DMS153 (cell line): ENCODE data around the gene TMEM203.

ENCODE experiments used
- DNase-seq: peaks from one replicate; lab custom pipeline; 2025; lab: John Stamatoyannopoulos, UW

Gene TMEM203

DNA sequence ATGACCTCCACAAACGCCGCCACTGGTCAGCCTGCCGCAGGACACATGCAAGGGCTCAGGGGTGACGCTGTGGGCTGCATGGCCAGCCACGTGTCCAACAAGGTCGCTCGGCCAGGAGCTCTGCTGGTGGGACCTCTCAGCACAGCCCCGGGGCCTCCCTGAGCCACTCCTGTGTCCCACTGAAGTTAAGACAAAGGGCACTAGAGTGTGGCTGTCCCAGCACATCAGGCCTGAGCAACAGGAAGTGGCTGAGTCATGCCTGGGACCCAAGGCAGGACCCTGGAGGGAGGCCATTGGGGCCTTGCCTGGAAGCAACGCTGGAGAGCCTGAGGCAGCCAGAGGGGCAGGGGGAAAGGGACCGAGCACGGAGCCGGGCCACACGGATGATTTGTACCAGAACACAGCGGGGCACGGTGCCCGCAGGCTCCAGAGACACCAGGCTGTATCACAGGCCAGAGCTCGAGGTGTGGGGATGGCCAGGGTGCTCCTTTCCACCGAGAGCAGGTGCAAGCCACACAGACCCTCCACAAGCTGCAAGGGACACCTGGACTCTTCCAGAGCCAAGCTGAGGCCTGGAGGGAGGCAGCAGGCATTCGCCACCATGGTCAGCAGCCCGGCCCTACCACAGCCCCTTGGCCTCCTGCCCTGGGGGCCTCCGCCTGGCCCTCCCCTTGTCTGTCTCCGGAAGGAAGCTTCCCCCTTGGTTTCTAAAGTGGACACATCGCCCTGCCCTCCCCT is 27.1 kb downstream of the TMEM203 start:
- DNase-seq = no peak

DNA sequence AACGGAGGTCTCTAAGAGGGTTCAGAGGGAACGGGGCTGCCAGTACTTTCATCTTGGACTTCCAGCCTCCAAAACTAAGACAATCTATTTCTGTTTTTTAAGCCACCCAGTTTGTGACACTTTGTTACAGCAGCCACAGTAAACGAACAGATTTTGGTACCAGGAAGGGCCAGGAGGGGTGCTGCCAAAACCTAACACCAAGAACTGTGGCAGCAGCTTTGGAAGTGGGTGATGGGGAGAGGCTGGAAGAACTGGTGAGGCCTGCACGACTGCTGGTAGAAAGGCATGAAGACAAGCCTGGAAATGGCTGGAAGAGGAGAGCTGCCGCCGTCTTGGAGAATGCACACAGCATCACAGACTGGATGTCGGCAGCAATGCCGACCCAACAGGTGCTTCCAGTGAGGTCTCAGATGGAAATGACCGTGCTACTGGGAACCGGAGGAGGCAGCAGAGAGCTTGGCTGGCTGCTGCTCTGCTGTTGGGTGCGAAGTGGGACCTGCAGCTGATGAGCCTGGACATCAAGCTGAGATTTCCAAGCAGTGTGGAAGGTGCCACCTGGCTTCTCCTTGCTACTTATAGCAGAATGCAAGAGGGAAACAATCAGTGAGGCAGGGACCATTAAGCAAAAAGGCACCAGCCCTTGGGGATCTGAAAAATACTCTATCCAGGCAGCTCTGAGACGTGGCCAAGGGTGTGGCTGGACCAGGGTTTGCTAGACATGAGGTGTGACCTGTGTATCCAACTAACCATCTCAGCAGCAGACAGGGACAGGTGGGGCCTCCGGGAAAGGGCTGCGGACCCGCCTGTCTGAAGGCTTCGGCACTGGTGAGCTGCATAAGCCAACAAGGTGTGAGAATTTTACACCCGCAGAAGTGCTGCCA is 28.9 kb downstream of the TMEM203 start:
- peak; percentile 16 for DNase-seq

DNA sequence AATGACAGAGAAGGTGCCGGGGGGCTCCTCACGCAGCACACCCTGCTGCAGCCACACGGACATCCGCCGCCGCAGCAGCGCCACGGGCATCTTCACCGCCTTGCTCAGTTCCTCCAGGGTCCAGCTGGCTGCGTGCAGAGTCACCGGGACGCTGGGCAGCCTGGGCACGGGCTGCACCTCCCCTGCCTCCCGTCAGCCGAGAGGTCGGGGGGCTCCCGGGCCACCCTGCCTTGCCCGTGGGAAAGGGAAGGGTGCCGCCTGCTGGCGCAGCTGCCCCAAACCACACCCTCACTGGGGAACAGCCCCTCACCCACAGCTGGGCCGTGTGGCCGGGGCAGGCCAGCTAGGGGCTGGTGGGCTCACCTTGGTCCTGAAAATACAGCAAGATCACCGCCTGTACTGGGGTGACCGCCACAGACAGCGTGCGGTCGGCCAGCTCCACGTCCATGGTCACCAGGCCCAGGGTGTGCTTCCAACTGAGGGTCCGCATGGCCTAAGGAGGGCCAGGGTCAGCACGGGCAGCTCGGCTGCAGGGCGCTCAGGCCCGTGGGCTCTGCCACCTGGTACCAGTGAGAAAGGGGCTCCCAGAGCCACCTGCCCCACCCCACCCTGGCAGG is 30.0 kb downstream of the TMEM203 start:
- no peak for DNase-seq

DNA sequence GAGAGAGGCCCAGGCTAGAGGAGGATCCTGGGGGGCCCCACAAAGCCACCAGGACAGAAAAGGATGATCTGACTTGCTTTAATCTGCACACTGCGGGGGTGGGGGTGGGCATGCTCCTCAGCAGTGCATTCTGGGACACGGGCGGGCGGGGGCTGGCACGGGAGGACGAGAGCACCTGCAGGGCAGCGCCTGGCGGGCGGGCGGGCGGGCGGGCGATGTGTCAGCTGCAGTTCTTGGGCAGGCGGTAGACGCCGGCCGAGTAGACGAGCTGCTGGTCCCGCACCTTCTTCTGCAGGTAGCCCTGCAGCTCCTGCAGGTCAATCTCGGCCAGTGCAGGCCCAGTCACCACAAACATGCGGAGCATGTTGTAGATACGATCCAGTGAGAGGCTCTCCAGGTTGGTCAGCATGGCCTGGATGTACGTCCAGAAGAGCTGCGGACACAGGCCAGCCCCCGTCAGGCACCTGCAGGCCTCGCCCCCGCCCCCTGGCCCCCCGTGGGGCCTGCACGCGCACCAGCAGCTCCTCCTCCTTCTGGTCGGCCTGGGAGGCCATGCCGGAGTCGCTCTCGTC is 30.6 kb downstream of the TMEM203 start:
- DNase-seq = no peak

DNA sequence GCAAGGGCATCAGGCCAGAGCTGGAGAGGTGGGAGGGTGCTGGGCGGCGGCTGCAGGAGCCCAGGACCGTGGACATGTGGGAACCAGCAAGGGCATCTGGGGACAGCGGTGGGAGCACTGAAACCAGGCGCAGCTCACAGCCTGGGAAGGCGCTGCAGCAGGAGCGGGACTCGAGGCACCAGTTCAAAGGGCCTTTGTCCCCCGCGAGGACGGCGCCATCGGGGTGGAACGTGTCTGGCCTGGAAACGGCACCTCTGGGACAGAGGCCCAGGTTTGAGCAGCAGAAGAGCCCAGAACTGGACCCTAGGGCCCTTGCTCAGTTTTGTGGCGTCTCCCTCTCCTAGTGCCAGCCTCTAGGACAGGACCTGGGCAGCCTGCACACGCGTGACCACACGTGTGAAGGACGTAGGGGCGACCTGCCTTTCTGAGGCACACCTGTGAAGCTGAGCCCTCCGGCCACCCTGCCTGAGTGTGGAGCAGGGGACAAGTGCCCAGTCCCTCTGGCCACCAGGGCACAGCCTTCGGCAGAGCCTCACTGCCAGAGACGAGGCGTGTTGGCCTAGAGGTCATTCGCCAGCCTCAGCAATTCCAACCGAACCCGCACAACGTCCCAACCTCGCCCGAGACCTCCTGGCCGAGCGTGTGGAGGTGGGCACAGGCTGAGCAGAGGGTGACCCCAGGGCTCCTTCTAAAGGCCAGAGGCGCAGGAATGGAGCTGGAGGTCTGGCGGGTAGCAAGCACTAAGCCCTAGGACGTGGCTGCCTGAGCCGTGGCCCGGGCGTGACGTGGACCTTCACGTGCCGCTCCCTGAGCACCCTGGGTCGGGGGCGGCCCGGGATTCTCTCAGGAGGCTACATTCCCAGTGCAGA is 31.4 kb downstream of the TMEM203 start:
- DNase-seq = no peak

DNA sequence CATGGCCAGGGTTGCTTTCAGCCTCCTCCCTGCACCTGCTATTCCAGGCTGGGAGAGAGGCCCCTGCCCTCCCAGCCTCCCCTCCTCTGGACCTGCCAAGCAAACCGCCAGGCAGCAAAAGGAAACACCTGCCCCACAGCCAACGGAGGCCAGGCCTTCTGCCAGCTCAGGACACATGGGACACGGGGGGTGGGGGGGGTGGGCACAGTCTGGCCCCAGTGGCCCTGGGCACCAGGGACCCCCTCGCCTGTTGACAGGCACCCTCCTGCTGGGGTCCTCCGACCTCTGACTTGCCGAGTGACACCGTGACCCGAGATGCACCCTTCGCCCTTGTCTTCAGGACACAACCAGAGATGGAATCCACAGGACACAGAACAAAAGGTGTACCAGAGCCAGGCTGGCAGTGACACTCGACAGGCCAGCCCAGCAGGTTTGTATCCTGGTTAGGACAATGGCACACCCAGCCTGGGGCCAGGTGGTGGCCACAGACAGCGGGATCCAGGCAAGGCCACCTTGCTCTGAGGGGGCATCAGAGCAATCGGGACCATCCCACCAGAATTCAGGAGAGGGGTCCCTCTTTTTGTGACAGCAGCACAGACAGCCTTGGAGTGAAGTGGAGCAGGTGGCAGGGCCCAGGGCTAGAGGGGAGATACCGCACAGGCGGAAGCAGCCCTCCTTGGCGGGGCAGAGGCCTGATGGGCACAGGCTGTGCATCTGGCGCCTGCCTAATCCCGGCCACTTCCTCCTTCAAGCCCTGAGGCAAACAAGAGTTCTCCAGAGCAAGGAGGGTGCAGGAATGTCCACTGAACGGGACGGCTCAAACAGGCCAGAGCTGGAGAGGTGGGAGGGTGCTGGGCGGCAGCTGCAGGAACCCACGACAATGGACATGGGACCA is 32.3 kb downstream of the TMEM203 start:
- DNase-seq = no peak

DNA sequence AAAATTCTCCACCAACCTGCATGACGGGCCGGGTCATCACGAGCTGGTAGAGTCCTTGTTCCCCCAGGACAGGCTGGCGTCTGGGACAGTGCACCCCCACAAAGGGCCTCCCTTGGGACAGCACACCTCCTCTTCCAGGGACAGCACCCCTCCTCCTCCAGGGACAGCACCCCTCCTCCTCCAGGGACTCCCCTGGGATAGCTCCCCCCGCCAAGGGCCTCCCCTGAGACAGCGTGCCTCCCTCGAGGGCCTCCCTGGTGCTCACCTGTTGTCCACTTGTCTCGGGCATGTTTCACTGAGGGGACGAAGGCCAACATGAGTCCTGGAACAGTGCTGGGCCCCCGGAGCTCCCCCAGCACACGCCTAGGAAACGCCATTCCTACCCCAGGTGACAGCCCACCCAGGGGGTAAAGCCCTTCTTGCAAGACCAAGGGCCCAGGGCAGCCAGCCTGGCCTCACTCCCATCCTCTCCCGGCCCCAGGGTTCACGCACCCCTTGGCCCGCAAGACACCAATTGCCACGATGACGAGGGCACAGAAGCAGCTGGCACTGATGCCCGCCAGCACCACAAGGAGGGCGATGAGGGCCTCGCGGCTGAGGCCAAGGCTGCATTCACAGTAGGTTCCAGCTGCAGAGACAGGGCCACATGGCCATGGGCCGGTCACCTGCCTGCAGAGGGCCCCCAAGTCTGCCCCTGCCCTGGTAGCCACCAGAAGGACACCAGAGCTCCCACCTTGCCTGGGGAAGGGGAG is 34.1 kb downstream of the TMEM203 start:
- no peak for DNase-seq

DNA sequence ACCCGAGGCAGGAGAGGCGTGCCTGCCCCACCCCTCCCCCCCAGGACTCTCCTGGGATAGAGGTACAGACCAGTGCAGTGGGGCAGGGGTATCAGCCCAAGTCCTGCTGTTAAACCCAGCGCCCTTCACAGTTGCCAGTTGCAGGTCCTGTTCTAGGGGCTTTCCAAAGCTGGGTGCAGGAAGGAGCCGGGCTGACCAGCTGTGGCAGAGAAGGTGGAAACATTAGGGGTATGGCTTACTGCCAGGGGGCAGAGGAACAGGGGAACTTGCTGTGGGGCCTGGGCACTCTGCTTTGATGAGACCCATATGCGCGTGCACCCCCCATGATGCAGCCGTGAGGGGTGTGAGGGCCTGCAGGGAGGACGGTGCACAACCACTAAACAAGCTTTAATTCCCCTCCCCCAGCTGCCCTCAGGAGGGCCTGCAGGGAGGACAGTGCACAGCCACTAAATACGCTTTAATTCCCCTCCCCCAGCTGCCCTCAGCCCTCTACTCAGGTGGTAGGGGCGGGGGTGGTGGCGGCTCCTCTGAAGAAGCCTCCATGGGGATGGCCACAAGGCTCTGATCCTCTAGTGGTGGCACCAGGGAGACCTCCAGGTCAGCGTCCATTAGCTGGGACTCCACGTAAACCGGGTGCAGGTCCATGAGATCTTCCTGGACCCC is 34.8 kb downstream of the TMEM203 start:
- DNase-seq = no peak

DNA sequence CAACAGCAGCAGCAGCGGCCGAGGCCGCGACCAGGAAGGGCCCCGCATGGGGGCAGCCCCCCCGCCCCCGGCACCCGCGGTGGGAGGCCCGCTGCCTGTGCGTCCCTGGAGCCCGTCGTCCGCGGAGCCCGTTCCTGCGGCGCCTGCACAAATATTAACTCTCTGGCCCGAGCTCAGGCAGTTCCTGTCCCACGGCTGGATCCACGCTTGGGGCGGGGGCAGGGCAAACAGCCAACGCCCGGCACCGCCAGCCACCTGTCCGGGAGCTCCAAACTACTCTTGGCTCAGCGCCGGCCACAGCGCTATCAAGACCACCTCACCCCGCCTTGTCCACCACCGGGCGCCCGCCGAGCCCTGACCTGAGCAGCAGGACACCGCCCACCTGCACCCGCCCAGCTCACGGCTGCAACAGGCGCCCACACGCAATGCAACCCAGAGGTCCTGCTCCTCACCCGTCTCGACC is 35.5 kb downstream of the TMEM203 start, which contains the start of gene LRRC26:
TSS of gene LRRC26 (minus strand) at position 156 of the 463 bp plus-strand sequence. CDS start at position 48, 108 bp downstream.
- no peak for DNase-seq

DNA sequence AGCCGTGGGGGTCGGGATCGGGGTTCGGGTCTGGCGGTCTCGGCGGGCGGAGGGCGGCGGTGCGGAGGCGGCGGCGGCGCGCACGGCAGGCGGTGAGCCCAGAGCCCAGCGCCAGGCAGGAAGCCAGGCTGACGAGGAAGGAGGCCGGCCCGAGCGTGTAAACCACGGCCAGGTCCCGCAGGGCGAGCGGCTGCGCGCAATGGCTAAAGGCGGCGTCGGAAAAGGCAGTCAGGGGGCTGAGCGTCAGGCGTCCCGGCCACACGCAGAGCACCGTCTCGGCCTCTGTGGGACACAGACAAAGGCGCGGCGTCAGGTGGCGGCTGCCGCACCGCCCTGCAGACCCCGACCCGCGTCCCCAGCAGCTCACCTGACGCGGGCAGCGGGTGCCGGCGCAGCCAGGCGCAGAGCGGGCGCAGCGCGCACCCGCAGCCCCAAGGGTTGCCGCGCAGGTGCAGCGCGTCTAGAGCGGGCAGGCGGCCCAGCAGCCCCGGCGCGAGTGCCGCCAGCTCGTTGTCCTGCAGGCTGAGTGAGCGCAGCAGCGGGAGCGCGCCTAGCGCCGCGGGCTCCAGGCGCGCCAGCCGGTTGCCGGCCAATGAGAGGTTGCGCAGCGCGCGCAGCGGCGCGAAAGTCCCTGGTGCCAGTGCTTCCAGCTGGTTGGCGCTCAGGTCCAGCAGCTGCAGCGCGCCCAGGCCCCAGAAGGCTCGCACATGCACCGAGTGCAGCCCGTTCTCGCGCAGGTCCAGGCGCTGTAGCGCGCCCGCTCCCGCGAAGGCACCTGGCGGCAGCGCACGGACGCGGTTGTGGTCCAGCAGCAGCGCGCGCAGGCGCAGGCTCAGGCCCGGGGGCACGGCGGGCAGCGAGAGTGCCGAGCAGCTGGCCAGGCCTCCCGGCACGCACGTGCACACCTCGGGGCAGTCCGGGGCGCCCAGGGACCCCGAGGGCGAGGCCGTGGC is 36.3 kb downstream of the TMEM203 start:
- DNase-seq = peak; percentile 44

DNA sequence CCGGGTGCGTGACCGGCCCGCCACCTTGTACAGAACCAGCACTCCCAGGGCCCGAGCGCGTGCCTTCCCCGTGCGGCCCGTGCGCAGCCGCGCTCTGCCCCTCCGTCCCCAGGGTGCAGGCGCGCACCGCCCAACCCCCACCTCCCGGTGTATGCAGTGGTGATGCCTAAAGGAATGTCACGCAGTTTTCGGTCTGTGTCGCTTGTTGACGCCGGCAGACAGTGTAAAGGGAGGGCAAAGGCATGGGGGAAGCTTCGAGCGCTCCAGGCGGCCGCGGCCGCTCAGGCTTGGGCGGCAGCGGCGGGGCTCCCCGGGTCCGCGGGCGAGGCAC is 36.9 kb downstream of the TMEM203 start:
- DNase-seq = no peak

DNA sequence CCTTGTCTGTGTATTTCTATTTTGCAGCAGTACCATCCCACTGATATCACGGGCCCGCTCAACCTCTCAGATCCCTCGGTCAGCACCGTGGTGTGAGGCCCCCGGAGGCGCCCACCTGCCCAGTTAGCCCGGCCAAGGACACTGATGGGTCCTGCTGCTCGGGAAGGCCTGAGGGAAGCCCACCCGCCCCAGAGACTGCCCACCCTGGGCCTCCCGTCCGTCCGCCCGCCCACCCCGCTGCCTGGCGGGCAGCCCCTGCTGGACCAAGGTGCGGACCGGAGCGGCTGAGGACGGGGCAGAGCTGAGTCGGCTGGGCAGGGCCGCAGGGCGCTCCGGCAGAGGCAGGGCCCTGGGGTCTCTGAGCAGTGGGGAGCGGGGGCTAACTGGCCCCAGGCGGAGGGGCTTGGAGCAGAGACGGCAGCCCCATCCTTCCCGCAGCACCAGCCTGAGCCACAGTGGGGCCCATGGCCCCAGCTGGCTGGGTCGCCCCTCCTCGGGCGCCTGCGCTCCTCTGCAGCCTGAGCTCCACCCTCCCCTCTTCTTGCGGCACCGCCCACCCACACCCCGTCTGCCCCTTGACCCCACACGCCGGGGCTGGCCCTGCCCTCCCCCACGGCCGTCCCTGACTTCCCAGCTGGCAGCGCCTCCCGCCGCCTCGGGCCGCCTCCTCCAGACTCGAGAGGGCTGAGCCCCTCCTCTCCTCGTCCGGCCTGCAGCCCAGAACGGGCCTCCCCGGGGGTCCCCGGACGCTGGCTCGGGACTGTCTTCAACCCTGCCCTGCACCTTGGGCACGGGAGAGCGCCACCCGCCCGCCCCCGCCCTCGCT is 37.5 kb downstream of the TMEM203 start:
- no peak for DNase-seq

DNA sequence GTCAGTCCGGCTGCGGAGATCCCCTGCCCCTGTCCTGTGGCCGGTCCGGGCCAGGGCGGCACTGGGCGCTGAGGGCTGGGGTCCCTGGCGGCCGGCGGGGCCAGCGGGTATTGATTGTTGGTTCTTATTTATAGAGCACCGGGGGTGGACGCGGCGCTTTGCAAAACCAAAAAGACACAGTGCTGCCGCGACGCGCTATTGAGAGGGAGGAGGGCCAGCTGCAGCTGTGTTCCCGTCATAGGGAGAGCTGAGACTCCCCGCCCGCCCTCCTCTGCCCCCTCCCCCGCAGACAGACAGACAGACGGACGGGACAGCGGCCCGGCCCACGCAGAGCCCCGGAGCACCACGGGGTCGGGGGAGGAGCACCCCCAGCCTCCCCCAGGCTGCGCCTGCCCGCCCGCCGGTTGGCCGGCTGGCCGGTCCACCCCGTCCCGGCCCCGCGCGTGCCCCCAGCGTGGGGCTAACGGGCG is 38.1 kb downstream of the TMEM203 start:
- DNase-seq = no peak

DNA sequence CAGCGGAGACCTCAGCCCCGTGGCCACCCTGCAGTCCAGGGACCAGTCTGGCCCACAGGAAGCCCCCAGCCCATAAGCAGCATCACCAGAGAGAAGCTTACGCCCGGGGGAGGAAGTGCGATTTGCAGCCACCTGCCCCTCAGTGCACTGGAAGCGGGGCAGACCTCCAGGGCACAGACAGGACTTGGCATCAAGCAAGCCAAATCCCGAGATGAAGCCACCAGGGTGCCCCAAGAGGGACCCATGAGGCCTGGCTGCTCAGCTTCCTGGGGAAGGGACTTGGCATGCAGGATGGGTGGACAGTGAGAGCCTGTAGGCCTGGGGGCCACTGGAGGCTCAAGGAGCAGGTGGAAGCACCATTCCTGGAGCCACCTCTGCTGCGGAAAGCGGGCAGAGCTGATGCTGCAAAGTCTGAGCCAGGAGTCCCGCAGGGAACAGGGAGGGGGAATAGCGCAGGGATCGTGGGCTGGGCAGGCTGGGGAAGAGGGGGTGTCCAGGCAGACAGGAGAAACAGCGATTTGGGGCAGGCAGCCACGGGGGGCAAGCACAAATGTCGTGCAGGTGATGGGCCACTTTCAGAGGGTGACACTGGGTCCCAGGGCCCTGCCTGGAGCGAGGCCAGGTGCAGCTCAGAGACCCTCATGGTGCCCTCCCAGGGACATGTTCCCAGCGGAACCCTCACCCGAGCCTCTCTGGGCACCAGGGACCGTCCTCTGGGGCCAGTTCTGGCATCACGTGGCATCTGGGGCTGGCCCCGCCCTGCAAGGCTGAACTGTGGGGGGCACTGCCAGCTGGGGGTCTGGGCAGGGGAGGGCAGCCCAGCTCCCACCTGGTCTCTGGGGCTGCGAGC is 38.8 kb downstream of the TMEM203 start:
- no peak for DNase-seq

DNA sequence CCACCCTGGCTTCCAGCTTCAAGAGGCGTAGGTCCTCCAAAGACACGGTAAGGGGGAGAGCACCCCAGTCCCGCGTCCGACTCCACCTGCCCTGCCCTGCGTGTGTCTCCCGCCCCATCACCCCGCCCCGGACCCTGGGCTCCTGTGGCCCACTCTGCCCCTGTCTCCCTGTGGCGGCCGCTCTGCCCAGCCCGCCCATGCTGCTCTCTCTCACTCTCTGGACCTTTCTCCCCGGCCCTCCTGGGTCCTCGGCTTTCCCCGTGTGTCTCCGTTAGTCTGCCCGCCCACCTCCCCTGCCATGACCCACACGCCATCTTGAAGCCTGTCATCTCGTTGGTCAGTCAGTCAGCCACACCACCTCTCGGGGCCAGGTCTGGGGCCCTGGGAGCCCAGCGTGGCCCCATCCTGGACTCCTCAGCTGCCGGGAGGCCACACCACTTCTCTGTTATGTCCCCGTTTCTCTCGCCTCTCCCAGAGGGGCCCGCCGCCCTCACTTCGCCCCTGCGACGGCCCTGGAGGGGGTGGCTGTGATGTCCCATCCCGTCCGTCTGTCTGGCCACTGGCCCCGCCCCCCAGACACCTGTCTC is 40.1 kb downstream of the TMEM203 start:
- DNase-seq = no peak
